Neural cell (in vitro differentiated cells): ENCODE data around the gene CREBBP.

ENCODE experiments used
- CTCF ChIP-seq: fragments of 450-650 bp; IDR thresholded peaks from 2 replicates; pipeline ENCODE4 v1.5.1; 2014; ENCODE audit warnings: antibody characterized with exemption, mild to moderate bottlenecking, moderate library complexity; ENCODE audit not compliant: poor library complexity, severe bottlenecking
- EP300 ChIP-seq: fragments of 450-650 bp; conservative IDR thresholded peaks from 2 replicates; pipeline ENCODE4 v1.6.1; 2014; ENCODE audit warnings: antibody characterized with exemption, mild to moderate bottlenecking, moderate library complexity; ENCODE audit not compliant: poor library complexity, severe bottlenecking
- EZH2 ChIP-seq: fragments of 200-600, 300-800 bp; shearing (Covaris generic), sonication (generic); IDR thresholded peaks from 2 replicates; pipeline ENCODE4 v1.6.1; 2014; ENCODE audit warnings: antibody characterized with exemption, low read length, borderline replicate concordance, mild to moderate bottlenecking; ENCODE audit not compliant: insufficient read depth, poor library complexity, severe bottlenecking
- MXI1 ChIP-seq: fragments of 450-650 bp; conservative IDR thresholded peaks from 2 replicates; pipeline ENCODE4 v1.6.1; 2014; ENCODE audit warnings: antibody characterized with exemption, mild to moderate bottlenecking; ENCODE audit not compliant: poor library complexity, severe bottlenecking
- POLR2AphosphoS5 ChIP-seq: IDR thresholded peaks from 2 replicates; pipeline ENCODE4 v1.6.1; 2012
- RAD21 ChIP-seq: fragments of 450-650 bp; conservative IDR thresholded peaks from 2 replicates; pipeline ENCODE4 v1.6.1; 2014; ENCODE audit warnings: antibody characterized with exemption, mild to moderate bottlenecking, moderate library complexity
- SMC3 ChIP-seq: fragments of 450-650 bp; conservative IDR thresholded peaks from 2 replicates; pipeline ENCODE4 v1.6.1; 2014; ENCODE audit warnings: antibody characterized with exemption, mild to moderate bottlenecking, moderate library complexity; ENCODE audit not compliant: poor library complexity
- TAF1 ChIP-seq: IDR thresholded peaks from 2 replicates; pipeline ENCODE4 v1.6.1; 2012; ENCODE audit warnings: low read depth

GRCh38 chr16:3797473-3797872 lies 83.0 kb downstream of the CREBBP start:
- no peak for TF ChIP-seq CTCF
- no peak for TF ChIP-seq RAD21
- TF ChIP-seq TAF1: no peak
- TF ChIP-seq EZH2: no peak
- no peak for TF ChIP-seq EP300
- no peak for TF ChIP-seq SMC3
- TF ChIP-seq POLR2AphosphoS5: no peak
- TF ChIP-seq MXI1: no peak
